GM21576 (cell line): Measurements from ENCODE around the gene PIH1D2.
"Not testable (repeated sequence)": the region's sequence is repeated elsewhere in the genome, so short reads cannot be mapped to it uniquely, and the experiment has no call there.

Source experiments
- ATAC-seq: cut with Tn5 transposase; IDR thresholded peaks from one replicate; pipeline ENCODE4 v1.9.1; 2021; ENCODE audit warnings: mild to moderate bottlenecking, moderate library complexity; ENCODE audit not compliant: unreplicated experiment

PIH1D2 gene

GRCh38 chr11:112073941-112074811, at the start of gene PIH1D2, which contains the start of gene NKAPD1:
Gene PIH1D2 (minus strand): TSS chr11:112074017. CDS start chr11:112073174, 843 bp downstream.
Gene NKAPD1 (plus strand): TSS chr11:112074299. CDS start chr11:112075575, 1,276 bp downstream.
- ATAC-seq, result peak; percentile 77

GRCh38 chr11:112123129-112123528, 49.3 kb upstream of the PIH1D2 start:
- no peak for ATAC-seq

GRCh38 chr11:112121981-112122615, 48.3 kb upstream of the PIH1D2 start:
- no peak for ATAC-seq

GRCh38 chr11:112118176-112118575, 44.4 kb upstream of the PIH1D2 start:
- no peak for ATAC-seq

GRCh38 chr11:112115386-112115785, 41.6 kb upstream of the PIH1D2 start:
- no peak for ATAC-seq

GRCh38 chr11:112114460-112114859, 40.6 kb upstream of the PIH1D2 start:
- ATAC-seq, result no peak

- ATAC-seq, result peak; percentile 53
Observed at GRCh38 chr11:112113539-112114457, 40.0 kb upstream of the PIH1D2 start.

GRCh38 chr11:112106070-112106469, 32.3 kb upstream of the PIH1D2 start:
- ATAC-seq, result no peak

GRCh38 chr11:112103446-112103845, 29.6 kb upstream of the PIH1D2 start:
- ATAC-seq, result no peak

GRCh38 chr11:112100462-112100861, 26.6 kb upstream of the PIH1D2 start:
- no peak for ATAC-seq

- no peak for ATAC-seq
Observed at GRCh38 chr11:112097734-112098528, 24.1 kb upstream of the PIH1D2 start.

- ATAC-seq, result no peak
Observed at GRCh38 chr11:112096194-112096593, 22.4 kb upstream of the PIH1D2 start.

- ATAC-seq, result not testable (repeated sequence)
Observed at GRCh38 chr11:112095302-112095701, 21.5 kb upstream of the PIH1D2 start.

- ATAC-seq, result no peak
Observed at GRCh38 chr11:112087212-112087611, 13.4 kb upstream of the PIH1D2 start.

- ATAC-seq, result peak; percentile 91
Observed at GRCh38 chr11:112086422-112087191, 12.8 kb upstream of the PIH1D2 start, which contains the start of the genes SDHD and TIMM8B. Gene SDHD (plus strand): TSS chr11:112086873. CDS start chr11:112086908, 35 bp downstream. Gene TIMM8B (minus strand): TSS chr11:112086756. CDS start chr11:112086723, 33 bp downstream.

GRCh38 chr11:112085822-112086421, 12.1 kb upstream of the PIH1D2 start:
- peak; percentile 24 for ATAC-seq

- ATAC-seq, result no peak
Observed at GRCh38 chr11:112082729-112083128, 8.9 kb upstream of the PIH1D2 start.

GRCh38 chr11:112062923-112063322, 10.9 kb downstream of the PIH1D2 start:
- ATAC-seq, result no peak

- ATAC-seq, result no peak
Observed at GRCh38 chr11:112058103-112058502, 15.7 kb downstream of the PIH1D2 start.
